ENCODE data around the gene GNA15. TPM values are rescaled to one million over a fixed set of nuclear protein-coding genes. Genes with fewer than 3 reads are reported as not detected.

GNA15 gene
- total RNA-seq, 1 donor from 2014 or later, result 103 TPM

Other genes starting within 250 kb of the GNA15 start
- gene ZNF57, start 235.1 kb upstream of the GNA15 start, total RNA-seq, result 2.2 and 2.6 TPM in 2 replicates
- 3.2 and 5.3 TPM in 2 replicates for gene ZNF77, start 191.1 kb upstream of the GNA15 start, total RNA-seq
- 0.57 and 0.83 TPM in 2 replicates for gene TLE6, start 158.5 kb upstream of the GNA15 start, total RNA-seq
- gene TLE2, start 106.8 kb upstream of the GNA15 start, total RNA-seq, result 0.78 and 1.1 TPM in 2 replicates
- 378 and 399 TPM in 2 replicates for gene TLE5, start 73.5 kb upstream of the GNA15 start, total RNA-seq
- 4.1 and 5.7 TPM in 2 replicates for gene GNA11, start 41.7 kb upstream of the GNA15 start, total RNA-seq
- 44.3 and 45.3 TPM in 2 replicates for gene S1PR4, start 42.7 kb downstream of the GNA15 start, total RNA-seq
- gene NCLN, start 49.9 kb downstream of the GNA15 start, total RNA-seq, result 112 and 118 TPM in 2 replicates
- 0.08 and 0.12 TPM in 2 replicates for gene CELF5, start 88.6 kb downstream of the GNA15 start, total RNA-seq
- 16.8 and 18.7 TPM in 2 replicates for gene NFIC, start 230.6 kb downstream of the GNA15 start, total RNA-seq

Measured in activated T-helper 1 cell treated with anti-CD3 and anti-CD28 coated beads, Interleukin-12 subunit alpha, Interleukin-12 subunit beta, Interleukin-2, Interleukin-4 antibody, amounts not matched to agents 30 ng/mL and 10 ng/mL and 1 ng/mL, durations not matched to agents 14 hours and 24 hours and 36 hours (primary cell).